Natural killer cell (primary cell): ENCODE results near the gene GORASP1. TPM values are rescaled to one million over a fixed set of nuclear protein-coding genes. Genes with fewer than 3 reads are reported as not detected.
A peak's percentile ranks its signal among the peaks of the same experiment; 100 is the strongest.

ENCODE experiments used
- ATAC-seq, 3 donors: fragments of 150-1000 bp in 2 of 3; fragments of 200-7000 bp in 1 of 3; cut with Tn5 transposase; 1 replicate in 1 of 3; 2 replicates in 2 of 3; pipeline ENCODE4 v1.10.0; 2021; ENCODE audit warnings: mild to moderate bottlenecking in 2 of 3, moderate library complexity in 2 of 3
- DNase-seq, 2 donors: peaks; one replicate each; pipeline versions ENCODE4 v3.0.0 to v3.0.0-alpha.2; 2013 to 2021; ENCODE audit warnings: mixed read lengths in 1 of 2
- H3K27ac ChIP-seq: one replicate; pipeline ENCODE4 v1.5.1; 2013; ENCODE audit warnings: mild to moderate bottlenecking, low read length
- H3K27me3 ChIP-seq: one replicate; pipeline ENCODE4 v1.6.1; 2013; ENCODE audit warnings: low read length; ENCODE audit not compliant: control insufficient read depth, insufficient read depth
- H3K36me3 ChIP-seq: one replicate; pipeline ENCODE4 v1.6.1; 2013; ENCODE audit warnings: low read length; ENCODE audit not compliant: control insufficient read depth, insufficient read depth
- H3K4me1 ChIP-seq: one replicate; pipeline ENCODE4 v1.6.1; 2013; ENCODE audit warnings: low read length; ENCODE audit not compliant: control insufficient read depth, insufficient read depth
- H3K4me3 ChIP-seq: one replicate; pipeline ENCODE4 v1.5.1; 2013; ENCODE audit warnings: low read length
- H3K9me3 ChIP-seq: one replicate; pipeline ENCODE4 v1.6.1; 2013; ENCODE audit warnings: low read length; ENCODE audit not compliant: control insufficient read depth, insufficient read depth
- H3K27ac Mint-ChIP-seq, 2 donors: one replicate each; pipeline ENCODE4 v1.8.0; 2022; ENCODE audit warnings: mild to moderate bottlenecking in 2 of 2, mixed read lengths in 2 of 2, moderate library complexity in 1 of 2
- H3K27me3 Mint-ChIP-seq, 2 donors: one replicate each; pipeline ENCODE4 v1.8.0; 2022; ENCODE audit warnings: low read depth in 2 of 2, mixed read lengths in 2 of 2
- H3K36me3 Mint-ChIP-seq: one replicate; pipeline ENCODE4 v1.8.0; 2022; ENCODE audit warnings: mixed read lengths
- H3K4me1 Mint-ChIP-seq, 2 donors: one replicate each; pipeline ENCODE4 v1.8.0; 2022; ENCODE audit warnings: mixed read lengths in 2 of 2
- H3K4me3 Mint-ChIP-seq: one replicate; pipeline ENCODE4 v1.8.0; 2022; ENCODE audit warnings: mild to moderate bottlenecking, moderate library complexity, mixed read lengths
- H3K9me3 Mint-ChIP-seq, 2 donors: one replicate each; pipeline ENCODE4 v1.8.0; 2022; ENCODE audit warnings: mixed read lengths in 2 of 2
- WGBS: methylation state at CpG from one replicate; pipeline ENCODE4 v1.1.7; 2013; ENCODE audit warnings: missing lambda C conversion rate; ENCODE audit not compliant: insufficient coverage; 5-methylcytosine and 5-hydroxymethylcytosine counted together
- intact Hi-C: fragments of 100-400 bp; cut with micrococcal nuclease; formaldehyde crosslinking; loops from one replicate; pipeline ENCODE4 v1.14.2; 2022
- total RNA-seq, 4 donors: library from RNA; stranded (reverse); fragments of 120-200 nt in 1 of 4; gene quantifications; one replicate each; pipeline versions ENCODE4 v1.2.3 to v1.2.4, GENCODE V29; 2013 to 2022
- TF ChIP-seq, protein P1 (sequence below): fragments of 200-600 bp; IDR thresholded peaks from one replicate; pipeline ENCODE4 v1.8.0; 2022; ENCODE audit warnings: antibody characterized with exemption

Gene GORASP1
- 10 to 100 TPM; 20.2 to 21.3 (median 20.8) TPM for total RNA-seq
- total RNA-seq (2013) = 34.5 TPM

- no peaks in the 10 kb centered on the region for H3K36me3 ChIP-seq
- Mint-ChIP-seq H3K9me3 (no peaks in the 10 kb centered on the region), H3K4me3 (peak within 1 kb of the TSS; percentile 95), H3K27ac (peak within 1 kb of the TSS; percentile 76 to 85), H3K36me3 (no peaks in the 10 kb centered on the region), H3K27me3 (peaks cover 23 to 52% of the 10 kb centered on the region in 2 donors), H3K4me1 (peaks cover 42 to 47% of the 10 kb centered on the region in 2 donors)
- H3K9me3 ChIP-seq = no peaks in the 10 kb centered on the region
- TF ChIP-seq, protein P1, sequence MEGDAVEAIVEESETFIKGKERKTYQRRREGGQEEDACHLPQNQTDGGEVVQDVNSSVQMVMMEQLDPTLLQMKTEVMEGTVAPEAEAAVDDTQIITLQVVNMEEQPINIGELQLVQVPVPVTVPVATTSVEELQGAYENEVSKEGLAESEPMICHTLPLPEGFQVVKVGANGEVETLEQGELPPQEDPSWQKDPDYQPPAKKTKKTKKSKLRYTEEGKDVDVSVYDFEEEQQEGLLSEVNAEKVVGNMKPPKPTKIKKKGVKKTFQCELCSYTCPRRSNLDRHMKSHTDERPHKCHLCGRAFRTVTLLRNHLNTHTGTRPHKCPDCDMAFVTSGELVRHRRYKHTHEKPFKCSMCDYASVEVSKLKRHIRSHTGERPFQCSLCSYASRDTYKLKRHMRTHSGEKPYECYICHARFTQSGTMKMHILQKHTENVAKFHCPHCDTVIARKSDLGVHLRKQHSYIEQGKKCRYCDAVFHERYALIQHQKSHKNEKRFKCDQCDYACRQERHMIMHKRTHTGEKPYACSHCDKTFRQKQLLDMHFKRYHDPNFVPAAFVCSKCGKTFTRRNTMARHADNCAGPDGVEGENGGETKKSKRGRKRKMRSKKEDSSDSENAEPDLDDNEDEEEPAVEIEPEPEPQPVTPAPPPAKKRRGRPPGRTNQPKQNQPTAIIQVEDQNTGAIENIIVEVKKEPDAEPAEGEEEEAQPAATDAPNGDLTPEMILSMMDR = no peak
- peak within 1 kb of the TSS; percentile 52 for H3K27ac ChIP-seq
- peak; percentile 68 to 69 (median 68) for ATAC-seq
- H3K4me3 ChIP-seq = peak within 1 kb of the TSS; percentile 73
- intact Hi-C loops = loop anchor here (10.0 kb wide), 1 partner anchor 77 kb away; no protein-coding TSS in a partner anchor
- WGBS = under 1% methylated on average over 74 of the region's 74 CpGs
- DNase-seq = peak; percentile 57 to 80
- peaks cover 28% of the 10 kb centered on the region for H3K4me1 ChIP-seq
- H3K27me3 ChIP-seq = no peaks in the 10 kb centered on the region
These were observed at the start of gene GORASP1, which contains the start of gene TTC21A for GRCh38 chr3:39107388-39108199. TSS of gene GORASP1 (minus strand) at chr3:39107627. CDS start at chr3:39107541, 86 bp downstream. TSS of gene TTC21A (plus strand) at chr3:39107680. CDS start at chr3:39107838, 158 bp downstream.

DNA sequence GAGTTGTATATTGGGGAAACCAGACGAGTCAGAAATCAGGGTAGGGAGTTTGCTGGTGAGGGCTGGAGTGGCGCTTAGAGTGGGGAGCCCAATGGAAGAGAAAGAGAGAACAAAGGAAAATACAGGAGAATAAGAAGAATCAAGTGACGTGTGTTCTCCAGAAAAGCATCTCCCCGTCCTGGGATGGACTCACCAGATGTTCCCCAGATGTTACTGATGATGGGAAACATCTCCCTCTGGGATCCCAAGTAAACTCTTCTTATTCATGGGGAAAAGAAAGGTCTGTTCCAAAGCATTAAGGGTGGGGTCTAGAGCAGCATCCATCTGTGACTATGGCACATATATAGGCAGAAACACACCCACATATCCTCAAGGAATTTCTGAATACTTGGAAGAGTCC, 49.0 kb upstream of the GORASP1 start:
- H3K36me3 Mint-ChIP-seq = no peaks in the 10 kb centered on the region
- Histone ChIP-seq H3K9me3 (no peaks in the 10 kb centered on the region), H3K27me3 (no peaks in the 10 kb centered on the region), H3K4me1 (peaks cover 17% of the 10 kb centered on the region), H3K27ac (no peak overlapping the region), H3K36me3 (no peaks in the 10 kb centered on the region), H3K4me3 (no peak overlapping the region)
- H3K27ac Mint-ChIP-seq = peak overlapping the region; percentile 23 to 99
- DNase-seq (peak in 1 of 2 donors; percentile 2), ATAC-seq (no peak)
- H3K9me3 Mint-ChIP-seq = no peaks in the 10 kb centered on the region
- intact Hi-C loops = no loop called here
- peaks cover 0 to 7% of the 10 kb centered on the region in 2 donors for H3K27me3 Mint-ChIP-seq
- H3K4me1 Mint-ChIP-seq = peaks cover 14 to 20% of the 10 kb centered on the region in 2 donors
- H3K4me3 Mint-ChIP-seq = peak overlapping the region; percentile 17
- 94% methylated on average over 4 of the region's 4 CpGs for WGBS
- TF ChIP-seq, protein P1 = no peak

- TF ChIP-seq, protein P1 = no peak
- H3K4me3 Mint-ChIP-seq = peak overlapping the region; percentile 77
- DNase-seq (peak in 1 of 2 donors; percentile 10), ATAC-seq (no peak)
- WGBS = 90% methylated on average over 18 of the region's 18 CpGs
- H3K27me3 Mint-ChIP-seq = peaks cover 0 to 7% of the 10 kb centered on the region in 2 donors
- no peaks in the 10 kb centered on the region for H3K9me3 Mint-ChIP-seq
- H3K4me1 Mint-ChIP-seq = peaks cover 33 to 40% of the 10 kb centered on the region in 2 donors
- Histone ChIP-seq H3K9me3 (no peaks in the 10 kb centered on the region), H3K27me3 (no peaks in the 10 kb centered on the region), H3K4me3 (no peak overlapping the region), H3K27ac (no peak overlapping the region), H3K4me1 (peaks cover 37% of the 10 kb centered on the region), H3K36me3 (no peaks in the 10 kb centered on the region)
- peak overlapping the region; percentile 72 to 99 for H3K27ac Mint-ChIP-seq
- H3K36me3 Mint-ChIP-seq = no peaks in the 10 kb centered on the region
- intact Hi-C loops = no loop called here
These were observed 47.0 kb upstream of the GORASP1 start for GRCh38 chr3:39154280-39155021.
